ENCODE data around the gene PTPRA.

The PTPRA gene

DNA sequence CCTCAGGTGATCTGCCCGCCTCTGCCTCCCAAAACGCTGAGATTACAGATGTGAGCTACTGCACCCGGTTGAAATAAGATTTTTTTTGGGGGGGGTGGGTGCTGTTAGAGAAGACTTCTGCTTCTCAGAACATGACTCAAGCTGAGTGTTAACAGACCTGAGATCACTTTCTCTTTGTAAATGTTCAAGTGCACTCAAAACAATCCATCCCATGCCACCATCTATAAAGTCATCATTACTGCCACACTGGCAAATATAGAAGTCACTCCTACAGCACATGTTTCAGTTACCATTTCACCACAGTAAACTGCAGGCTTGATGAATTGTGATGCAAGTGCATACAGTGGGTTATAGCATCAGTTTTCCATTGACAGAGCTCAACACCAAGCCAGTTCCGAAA lies 23.8 kb upstream of the PTPRA start:
- in situ Hi-C loops (cut with HindIII; ENCODE audit: low sequenced_read_pairs): no loop called here
- DNase-seq (ENCODE audit: low read depth, low spot score): no peak
- TF ChIP-seq, protein P1, sequence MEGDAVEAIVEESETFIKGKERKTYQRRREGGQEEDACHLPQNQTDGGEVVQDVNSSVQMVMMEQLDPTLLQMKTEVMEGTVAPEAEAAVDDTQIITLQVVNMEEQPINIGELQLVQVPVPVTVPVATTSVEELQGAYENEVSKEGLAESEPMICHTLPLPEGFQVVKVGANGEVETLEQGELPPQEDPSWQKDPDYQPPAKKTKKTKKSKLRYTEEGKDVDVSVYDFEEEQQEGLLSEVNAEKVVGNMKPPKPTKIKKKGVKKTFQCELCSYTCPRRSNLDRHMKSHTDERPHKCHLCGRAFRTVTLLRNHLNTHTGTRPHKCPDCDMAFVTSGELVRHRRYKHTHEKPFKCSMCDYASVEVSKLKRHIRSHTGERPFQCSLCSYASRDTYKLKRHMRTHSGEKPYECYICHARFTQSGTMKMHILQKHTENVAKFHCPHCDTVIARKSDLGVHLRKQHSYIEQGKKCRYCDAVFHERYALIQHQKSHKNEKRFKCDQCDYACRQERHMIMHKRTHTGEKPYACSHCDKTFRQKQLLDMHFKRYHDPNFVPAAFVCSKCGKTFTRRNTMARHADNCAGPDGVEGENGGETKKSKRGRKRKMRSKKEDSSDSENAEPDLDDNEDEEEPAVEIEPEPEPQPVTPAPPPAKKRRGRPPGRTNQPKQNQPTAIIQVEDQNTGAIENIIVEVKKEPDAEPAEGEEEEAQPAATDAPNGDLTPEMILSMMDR (IDR thresholded peaks at IDR 0.05; ENCODE audit: low read depth, low read length): no peak
- no peak overlapping the region for H3K4me3 ChIP-seq (ENCODE audit: low read depth, low read length)

DNA sequence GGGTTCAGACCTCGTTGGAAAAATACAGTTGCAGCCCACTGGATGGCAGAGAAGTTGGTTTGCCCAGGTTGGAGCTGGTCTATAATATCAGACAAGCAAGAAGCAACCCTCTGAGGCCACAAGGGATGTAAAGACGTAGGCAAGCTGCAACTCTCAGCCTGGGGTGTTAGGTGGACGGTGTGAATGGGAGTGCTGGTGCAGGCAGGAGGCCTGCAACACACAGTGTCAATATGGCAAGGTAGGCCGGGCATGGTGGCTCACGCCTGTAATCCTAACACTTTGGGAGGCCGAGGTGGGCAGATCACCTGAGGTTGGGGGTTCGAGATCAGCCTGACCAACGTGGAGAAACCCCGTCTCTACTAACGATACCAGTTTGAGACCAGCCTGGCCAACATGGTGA lies 22.2 kb upstream of the PTPRA start:
- in situ Hi-C loops (cut with HindIII; ENCODE audit: low sequenced_read_pairs): no loop called here
- TF ChIP-seq, protein P1 (IDR thresholded peaks at IDR 0.05; ENCODE audit: low read depth, low read length): no peak
- no peak overlapping the region for H3K4me3 ChIP-seq (ENCODE audit: low read depth, low read length)
- no peak for DNase-seq (ENCODE audit: low read depth, low spot score)

DNA sequence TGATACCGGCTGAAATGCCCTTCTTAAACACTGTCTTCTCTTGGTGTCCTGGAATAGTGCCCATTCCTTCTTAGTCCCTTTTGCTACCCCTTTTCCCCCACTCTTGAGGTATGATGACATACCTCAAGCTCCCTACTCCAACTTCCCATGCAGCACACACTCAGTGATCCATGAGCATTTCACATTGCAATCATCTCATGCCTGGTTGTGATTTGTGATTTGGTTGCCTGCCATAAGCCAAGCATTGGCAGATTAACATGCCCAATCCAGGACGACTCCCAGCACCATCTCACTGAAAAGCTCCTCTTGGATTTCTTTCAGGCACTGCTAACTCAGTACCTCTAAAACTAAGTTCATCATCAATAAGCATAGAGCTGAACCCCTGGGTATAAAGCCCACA lies 14.7 kb upstream of the PTPRA start:
- in situ Hi-C loops (cut with HindIII; ENCODE audit: low sequenced_read_pairs): no loop called here
- H3K4me3 ChIP-seq (ENCODE audit: low read depth, low read length): no peak overlapping the region
- TF ChIP-seq, protein P1 (IDR thresholded peaks at IDR 0.05; ENCODE audit: low read depth, low read length): no peak
- DNase-seq (ENCODE audit: low read depth, low spot score): no peak

DNA sequence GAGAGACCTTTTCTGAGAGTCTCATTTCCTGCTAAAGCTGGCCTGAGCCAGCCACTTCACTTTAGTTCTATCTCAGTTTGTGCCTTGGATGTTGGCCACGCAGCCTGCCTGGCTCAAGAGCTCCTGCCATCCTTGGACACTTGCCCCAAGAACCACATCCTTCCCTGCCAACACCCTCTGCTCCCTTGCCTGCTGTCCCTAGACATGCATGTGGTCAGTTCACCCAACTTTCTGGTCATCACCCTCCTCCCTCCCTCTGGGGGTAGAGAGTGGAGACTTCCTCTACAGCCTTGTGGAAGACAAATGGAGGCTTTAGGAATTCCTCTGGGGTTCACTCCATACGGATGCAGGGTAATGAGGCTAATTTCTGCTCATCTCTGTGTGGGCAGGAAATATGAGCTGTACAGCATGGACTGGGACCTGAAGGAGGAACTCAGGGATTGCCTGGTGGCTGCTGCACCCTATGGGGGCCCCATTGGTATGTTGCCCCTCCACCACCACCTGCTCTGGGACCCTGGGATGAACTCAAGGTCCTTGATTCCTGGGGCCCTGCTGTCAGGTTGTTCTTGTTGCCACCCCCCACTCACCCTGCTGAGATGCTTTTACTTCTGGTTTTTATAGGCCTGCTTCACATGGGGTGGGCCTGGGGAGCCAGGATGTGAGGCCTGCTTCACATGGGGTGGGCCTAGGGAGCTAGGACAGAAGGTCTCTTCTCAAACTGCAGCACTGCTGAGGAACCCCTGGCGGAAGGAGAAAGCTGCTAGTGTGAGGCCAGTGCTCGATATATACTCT lies 13.8 kb upstream of the PTPRA start:
- H3K4me3 ChIP-seq (ENCODE audit: low read depth, low read length): no peak overlapping the region
- DNase-seq (ENCODE audit: low read depth, low spot score): peak; percentile 55
- TF ChIP-seq, protein P1 (IDR thresholded peaks at IDR 0.05; ENCODE audit: low read depth, low read length): no peak
- in situ Hi-C loops (cut with HindIII; ENCODE audit: low sequenced_read_pairs): no loop called here

DNA sequence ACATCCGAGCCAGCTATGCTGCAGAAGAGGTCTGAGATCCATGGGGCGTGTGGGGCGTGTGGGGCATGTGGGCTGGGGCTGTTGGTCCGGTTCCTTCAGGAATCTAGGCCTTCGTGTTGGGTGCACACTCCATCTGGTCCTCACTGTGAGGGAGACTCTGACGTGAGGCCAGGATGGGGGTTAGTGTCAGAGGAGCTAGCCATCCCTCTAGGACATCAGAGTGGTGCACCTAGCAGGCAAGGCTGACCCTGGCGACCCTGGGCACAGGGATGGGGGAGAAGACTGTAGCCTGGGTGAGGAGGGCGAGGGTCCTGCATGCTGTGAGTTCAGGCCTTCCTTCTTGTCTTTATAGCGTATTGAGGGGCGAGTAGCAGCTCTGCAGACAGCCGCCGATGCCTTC lies 8.7 kb upstream of the PTPRA start:
- no peak overlapping the region for H3K4me3 ChIP-seq (ENCODE audit: low read depth, low read length)
- DNase-seq (ENCODE audit: low read depth, low spot score): no peak
- in situ Hi-C loops (cut with HindIII; ENCODE audit: low sequenced_read_pairs): no loop called here
- TF ChIP-seq, protein P1 (IDR thresholded peaks at IDR 0.05; ENCODE audit: low read depth, low read length): no peak

DNA sequence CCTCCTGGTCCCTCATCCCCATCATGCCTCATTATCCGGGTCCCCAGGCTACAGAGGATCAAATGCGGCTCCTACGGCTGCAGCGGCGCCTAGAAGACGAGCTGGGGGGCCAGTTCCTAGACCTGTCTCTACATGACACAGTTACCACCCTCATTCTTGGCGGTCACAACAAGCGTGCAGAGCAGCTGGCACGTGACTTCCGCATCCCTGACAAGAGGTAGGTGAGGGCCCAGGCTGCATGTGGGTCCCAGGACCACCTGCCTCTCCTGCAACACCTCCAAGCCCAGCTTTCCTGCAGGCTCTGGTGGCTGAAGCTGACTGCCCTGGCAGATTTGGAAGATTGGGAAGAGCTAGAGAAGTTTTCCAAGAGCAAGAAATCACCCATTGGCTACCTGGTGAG lies 8.2 kb upstream of the PTPRA start:
- in situ Hi-C loops (cut with HindIII; ENCODE audit: low sequenced_read_pairs): no loop called here
- H3K4me3 ChIP-seq (ENCODE audit: low read depth, low read length): no peak overlapping the region
- TF ChIP-seq, protein P1 (IDR thresholded peaks at IDR 0.05; ENCODE audit: low read depth, low read length): no peak
- DNase-seq (ENCODE audit: low read depth, low spot score): no peak

All from astrocyte of the spinal cord (primary cell).